H1 (cell line): ENCODE results near the gene CD200R1L. TPM values are rescaled to one million over a fixed set of nuclear protein-coding genes. Genes with fewer than 3 reads are reported as not detected.

Experiments used
- CTCF ChIA-PET: fragments of 300-600 bp; sonication (Branson Sonifier 250); formaldehyde crosslinking; loops from one replicate; lab custom pipeline; 2021; ENCODE audit not compliant: partially characterized antibody; lab: Charles Lee
- POLR2A ChIA-PET: fragments of 300-600 bp; sonication (Branson Sonifier 250); formaldehyde crosslinking; loops from one replicate; lab custom pipeline; 2021; ENCODE audit warnings: inconsistent platforms; ENCODE audit not compliant: partially characterized antibody; lab: Charles Lee
- DNase-seq, 2 experiments: peaks; one replicate each; pipeline versions ENCODE4 v3.0.0 to v3.0.0-alpha.2; 2010 to 2022; ENCODE audit warnings: low spot score in 2 of 2, low read depth in 1 of 2, mixed read lengths in 1 of 2
- FAIRE-seq: peaks from 2 replicates; lab custom pipeline; 2011; peaks lifted over from hg19 to GRCh38; lab: Jason Lieb, UNC
- H2AFZ ChIP-seq: 2 replicates; pipeline ENCODE4 v1.8.1; 2012; ENCODE audit warnings: low read length, inconsistent platforms
- H2AK5ac ChIP-seq: 2 replicates; pipeline ENCODE4 v1.6.1; 2013; ENCODE audit warnings: low read depth, low read length
- H2BK120ac ChIP-seq: replicated peaks from 2 replicates; pipeline ENCODE3; 2013; ENCODE audit warnings: low read depth, low read length, inconsistent platforms
- H2BK12ac ChIP-seq: 2 replicates; pipeline ENCODE4 v1.6.1; 2013; ENCODE audit warnings: low read depth, low read length
- H2BK15ac ChIP-seq: 2 replicates; pipeline ENCODE4 v1.6.1; 2013; ENCODE audit warnings: low read length
- H2BK20ac ChIP-seq: 2 replicates; pipeline ENCODE4 v1.6.1; 2013; ENCODE audit warnings: low read length
- H2BK5ac ChIP-seq: 2 replicates; pipeline ENCODE4 v1.6.1; 2013; ENCODE audit warnings: low read depth, low read length
- H3K14ac ChIP-seq: 2 replicates; pipeline ENCODE4 v1.6.1; 2013; ENCODE audit warnings: inconsistent platforms; ENCODE audit not compliant: insufficient read length
- H3K18ac ChIP-seq: 2 replicates; pipeline ENCODE4 v1.6.1; 2013; ENCODE audit warnings: low read length; ENCODE audit errors: extremely low read depth
- H3K23ac ChIP-seq: 2 replicates; pipeline ENCODE4 v1.6.1; 2013; ENCODE audit warnings: inconsistent platforms; ENCODE audit not compliant: insufficient read length
- H3K23me2 ChIP-seq: 2 replicates; pipeline ENCODE4 v1.6.1; 2013; ENCODE audit warnings: low read depth, low read length
- H3K27ac ChIP-seq: 2 replicates; pipeline ENCODE4 v1.6.1; 2011; ENCODE audit warnings: low read depth, low read length, inconsistent platforms
- H3K27me3 ChIP-seq, 4 experiments: replicated peaks in 1 of 4; 1 replicate in 1 of 4; 2 replicates in 3 of 4; pipeline versions ENCODE4 v1.6.1 to v1.8.1; 2011 to 2013; ENCODE audit warnings: low read length in 3 of 4, mild to moderate bottlenecking in 3 of 4, inconsistent platforms in 2 of 4, mixed read lengths in 2 of 4, moderate library complexity in 1 of 4; ENCODE audit not compliant: control insufficient read depth in 3 of 4, insufficient read depth in 3 of 4; ENCODE audit errors: extremely low read depth in 1 of 4
- H3K36me3 ChIP-seq, 4 experiments: 2 replicates each; pipeline versions ENCODE4 v1.6.1 to v1.8.1; 2011 to 2013; ENCODE audit warnings: mild to moderate bottlenecking in 4 of 4, low read length in 3 of 4, moderate library complexity in 2 of 4, control low read depth in 1 of 4, inconsistent platforms in 1 of 4; ENCODE audit not compliant: insufficient read depth in 4 of 4, control insufficient read depth in 2 of 4
- H3K4ac ChIP-seq: replicated peaks from 2 replicates; pipeline ENCODE3; 2013; ENCODE audit warnings: low read length, low read depth, mixed read lengths, inconsistent platforms; ENCODE audit not compliant: insufficient read length
- H3K4me1 ChIP-seq, 4 experiments: replicated peaks in 1 of 4; 1 replicate in 1 of 4; 2 replicates in 3 of 4; pipeline versions ENCODE4 v1.6.1 to v1.8.1; 2011 to 2013; ENCODE audit warnings: low read length in 3 of 4, inconsistent platforms in 2 of 4, mixed read lengths in 1 of 4; ENCODE audit not compliant: insufficient read depth in 4 of 4, control insufficient read depth in 3 of 4
- H3K4me2 ChIP-seq, 2 experiments: 2 replicates each; pipeline versions ENCODE4 v1.6.1 to v1.8.1; 2011 to 2013; ENCODE audit warnings: low read depth in 2 of 2, low read length in 2 of 2, control low read depth in 1 of 2, inconsistent platforms in 1 of 2, mild to moderate bottlenecking in 1 of 2; ENCODE audit not compliant: insufficient read depth in 1 of 2
- H3K4me3 ChIP-seq, 4 experiments: fragments of 200-600, 300-600 bp in 1 of 4; sonication (generic), shearing (Covaris generic), sonication (Bioruptor Twin) in 1 of 4; 2 replicates each; pipeline versions ENCODE4 v1.5.1 to v1.8.1; 2011 to 2016; ENCODE audit warnings: low read length in 4 of 4, low read depth in 3 of 4, control low read depth in 2 of 4, inconsistent platforms in 2 of 4, mild to moderate bottlenecking in 2 of 4, mixed read lengths in 1 of 4, moderate library complexity in 1 of 4; ENCODE audit not compliant: insufficient read depth in 2 of 4; ENCODE audit errors: extremely low read depth in 1 of 4
- H3K56ac ChIP-seq: replicated peaks from 2 replicates; pipeline ENCODE3; 2013; ENCODE audit warnings: low read depth, mild to moderate bottlenecking, mixed read lengths, low read length, inconsistent platforms; ENCODE audit not compliant: insufficient read length
- H3K79me1 ChIP-seq: 2 replicates; pipeline ENCODE4 v1.6.1; 2013; ENCODE audit warnings: low read depth, low read length, control low read depth
- H3K79me2 ChIP-seq, 2 experiments: 2 replicates each; pipeline versions ENCODE4 v1.6.1 to v1.8.1; 2012 to 2013; ENCODE audit warnings: low read length in 2 of 2, mild to moderate bottlenecking in 2 of 2, inconsistent platforms in 1 of 2; ENCODE audit not compliant: insufficient read depth in 2 of 2, control insufficient read depth in 1 of 2
- H3K9ac ChIP-seq, 4 experiments: replicated peaks in 1 of 4; 1 replicate in 1 of 4; 2 replicates in 3 of 4; pipeline versions ENCODE4 v1.6.1 to v1.8.1; 2011 to 2013; ENCODE audit warnings: low read depth in 3 of 4, low read length in 3 of 4, control low read depth in 2 of 4, mild to moderate bottlenecking in 2 of 4, moderate library complexity in 2 of 4, inconsistent platforms in 1 of 4; ENCODE audit errors: extremely low read depth in 1 of 4
- H3K9me3 ChIP-seq, 2 experiments: 2 replicates each; pipeline versions ENCODE4 v1.6.1 to v1.8.1; 2012 to 2013; ENCODE audit warnings: mild to moderate bottlenecking in 2 of 2, moderate library complexity in 2 of 2, control low read depth in 1 of 2, inconsistent platforms in 1 of 2, low read depth in 1 of 2, low read length in 1 of 2, mixed read lengths in 1 of 2; ENCODE audit not compliant: insufficient read depth in 2 of 2
- H4K20me1 ChIP-seq, 2 experiments: replicated peaks in 1 of 2; 2 replicates each; pipeline versions ENCODE3 to v1.8.1; 2011 to 2013; ENCODE audit warnings: inconsistent platforms in 2 of 2, low read length in 2 of 2, mild to moderate bottlenecking in 1 of 2; ENCODE audit not compliant: insufficient read depth in 2 of 2, control insufficient read depth in 1 of 2
- H4K5ac ChIP-seq: 2 replicates; pipeline ENCODE4 v1.6.1; 2013; ENCODE audit warnings: low read length, low read depth, mixed read lengths, inconsistent platforms; ENCODE audit not compliant: insufficient read length
- H4K8ac ChIP-seq: 2 replicates; pipeline ENCODE4 v1.8.0; 2013; ENCODE audit warnings: mild to moderate bottlenecking, moderate library complexity, low read length, inconsistent platforms; ENCODE audit not compliant: insufficient read depth; ENCODE audit errors: extremely low read depth
- H4K91ac ChIP-seq: replicated peaks from 2 replicates; pipeline ENCODE3; 2013; ENCODE audit warnings: low read length, mixed read lengths, inconsistent platforms; ENCODE audit not compliant: insufficient read length
- WGBS, 2 experiments: shearing (Covaris generic) in 1 of 2; methylation state at CpG; one replicate each; pipeline versions ENCODE4 v1.1.6 to v1.1.7; 2013 to 2015; ENCODE audit warnings: low lambda C conversion rate in 2 of 2, mixed read lengths in 2 of 2, inconsistent platforms in 1 of 2, low coverage in 1 of 2, missing lambda C conversion rate in 1 of 2; ENCODE audit not compliant: insufficient replicate concordance in 2 of 2, insufficient coverage in 1 of 2, insufficient read length in 1 of 2; ENCODE audit errors: extremely low coverage in 1 of 2, missing lambda C conversion rate in 1 of 2; 5-methylcytosine and 5-hydroxymethylcytosine counted together
- polyA plus RNA-seq, 7 experiments: library from polyadenylated mRNA; depleted of rRNA in 3 of 7; stranded (reverse) in 5 of 7; unstranded in 2 of 7; fragments of >200 nt in 5 of 7; fragments of 200-250 nt in 2 of 7; gene quantifications; 1 replicate in 5 of 7; 2 replicates in 1 of 7; 4 replicates in 1 of 7; pipeline versions ENCODE4 v1.2.1 to v1.2.3, GENCODE V29; 2011 to 2013; ENCODE audit warnings: missing spikeins in 2 of 7, mixed read lengths in 2 of 7
- total RNA-seq: library from RNA; stranded (reverse); fragmentation: NEBNext Ultra II Directional; extraction: Animal tissue kit (Norgen Biotek cat#: 25700); gene quantifications from 2 replicates; pipeline ENCODE4 v1.2.1, GENCODE V29; 2021
- TF ChIP-seq, protein P1 (sequence below): fragments of 300-600 bp; sonication (generic); IDR thresholded peaks from 2 replicates; pipeline ENCODE4 v1.7.1; 2012; ENCODE audit warnings: low read length, moderate library complexity, mild to moderate bottlenecking, inconsistent platforms; ENCODE audit not compliant: insufficient replicate concordance

Gene CD200R1L
- total and polyA plus RNA-seq, 2 of the 8 experiments (the other 6 are each of a cell fraction or from before 2014, with no cell fraction given): not detected

DNA sequence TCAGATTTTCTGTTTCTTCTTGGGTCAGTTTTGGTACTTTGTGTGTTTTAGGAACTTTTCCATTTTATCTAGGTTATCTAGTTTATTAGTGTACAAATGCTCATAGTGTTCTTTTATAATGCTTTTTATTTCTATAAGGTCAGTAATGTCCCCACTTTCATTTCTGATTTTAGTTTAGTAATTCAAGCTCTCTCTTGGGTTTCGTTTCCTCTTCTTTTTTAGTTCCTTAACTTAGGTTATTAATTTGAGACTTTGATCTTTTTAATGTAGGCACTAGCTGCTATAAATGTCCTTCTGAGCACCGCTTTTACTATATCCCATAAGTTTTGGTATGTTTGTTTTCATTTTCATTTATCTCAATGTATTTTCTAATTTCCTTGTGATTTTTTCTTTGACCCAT, 27.0 kb upstream of the CD200R1L start:
- H4K8ac ChIP-seq: no peak overlapping the region
- no peak overlapping the region for H3K4ac ChIP-seq
- H3K14ac ChIP-seq: no peak overlapping the region
- H4K91ac ChIP-seq: no peak overlapping the region
- no peaks in the 10 kb centered on the region for H3K9me3 ChIP-seq
- H2BK12ac ChIP-seq: no peak overlapping the region
- DNase-seq: no peak
- no peaks in the 10 kb centered on the region for H4K20me1 ChIP-seq
- H3K4me1 ChIP-seq: no peaks in the 10 kb centered on the region
- no peak overlapping the region for H2BK5ac ChIP-seq
- no peaks in the 10 kb centered on the region for H3K23me2 ChIP-seq
- ChIA-PET POLR2A (no interaction called here), CTCF (no interaction called here)
- WGBS, 2 experiments: 90% methylated on average over 2 of the region's 2 CpGs; no CpG with 5 or more reads in 1 of the 2 experiments
- H3K27me3 ChIP-seq: no peaks in the 10 kb centered on the region
- H3K56ac ChIP-seq: no peak overlapping the region
- H3K27ac ChIP-seq: no peak overlapping the region
- no peak overlapping the region for H2AK5ac ChIP-seq
- no peak for FAIRE-seq
- H2BK120ac ChIP-seq: no peak overlapping the region
- H4K5ac ChIP-seq: no peak overlapping the region
- no peaks in the 10 kb centered on the region for H3K79me2 ChIP-seq
- no peak overlapping the region for H3K4me3 ChIP-seq
- H3K9ac ChIP-seq: no peak overlapping the region
- H3K18ac ChIP-seq: no peak overlapping the region
- no peaks in the 10 kb centered on the region for H3K79me1 ChIP-seq
- no peak overlapping the region for H2BK15ac ChIP-seq
- no peak overlapping the region for H3K23ac ChIP-seq
- no peak overlapping the region for H2AFZ ChIP-seq
- no peak overlapping the region for H2BK20ac ChIP-seq
- H3K4me2 ChIP-seq: no peak overlapping the region
- H3K36me3 ChIP-seq: no peaks in the 10 kb centered on the region
- TF ChIP-seq, protein P1, sequence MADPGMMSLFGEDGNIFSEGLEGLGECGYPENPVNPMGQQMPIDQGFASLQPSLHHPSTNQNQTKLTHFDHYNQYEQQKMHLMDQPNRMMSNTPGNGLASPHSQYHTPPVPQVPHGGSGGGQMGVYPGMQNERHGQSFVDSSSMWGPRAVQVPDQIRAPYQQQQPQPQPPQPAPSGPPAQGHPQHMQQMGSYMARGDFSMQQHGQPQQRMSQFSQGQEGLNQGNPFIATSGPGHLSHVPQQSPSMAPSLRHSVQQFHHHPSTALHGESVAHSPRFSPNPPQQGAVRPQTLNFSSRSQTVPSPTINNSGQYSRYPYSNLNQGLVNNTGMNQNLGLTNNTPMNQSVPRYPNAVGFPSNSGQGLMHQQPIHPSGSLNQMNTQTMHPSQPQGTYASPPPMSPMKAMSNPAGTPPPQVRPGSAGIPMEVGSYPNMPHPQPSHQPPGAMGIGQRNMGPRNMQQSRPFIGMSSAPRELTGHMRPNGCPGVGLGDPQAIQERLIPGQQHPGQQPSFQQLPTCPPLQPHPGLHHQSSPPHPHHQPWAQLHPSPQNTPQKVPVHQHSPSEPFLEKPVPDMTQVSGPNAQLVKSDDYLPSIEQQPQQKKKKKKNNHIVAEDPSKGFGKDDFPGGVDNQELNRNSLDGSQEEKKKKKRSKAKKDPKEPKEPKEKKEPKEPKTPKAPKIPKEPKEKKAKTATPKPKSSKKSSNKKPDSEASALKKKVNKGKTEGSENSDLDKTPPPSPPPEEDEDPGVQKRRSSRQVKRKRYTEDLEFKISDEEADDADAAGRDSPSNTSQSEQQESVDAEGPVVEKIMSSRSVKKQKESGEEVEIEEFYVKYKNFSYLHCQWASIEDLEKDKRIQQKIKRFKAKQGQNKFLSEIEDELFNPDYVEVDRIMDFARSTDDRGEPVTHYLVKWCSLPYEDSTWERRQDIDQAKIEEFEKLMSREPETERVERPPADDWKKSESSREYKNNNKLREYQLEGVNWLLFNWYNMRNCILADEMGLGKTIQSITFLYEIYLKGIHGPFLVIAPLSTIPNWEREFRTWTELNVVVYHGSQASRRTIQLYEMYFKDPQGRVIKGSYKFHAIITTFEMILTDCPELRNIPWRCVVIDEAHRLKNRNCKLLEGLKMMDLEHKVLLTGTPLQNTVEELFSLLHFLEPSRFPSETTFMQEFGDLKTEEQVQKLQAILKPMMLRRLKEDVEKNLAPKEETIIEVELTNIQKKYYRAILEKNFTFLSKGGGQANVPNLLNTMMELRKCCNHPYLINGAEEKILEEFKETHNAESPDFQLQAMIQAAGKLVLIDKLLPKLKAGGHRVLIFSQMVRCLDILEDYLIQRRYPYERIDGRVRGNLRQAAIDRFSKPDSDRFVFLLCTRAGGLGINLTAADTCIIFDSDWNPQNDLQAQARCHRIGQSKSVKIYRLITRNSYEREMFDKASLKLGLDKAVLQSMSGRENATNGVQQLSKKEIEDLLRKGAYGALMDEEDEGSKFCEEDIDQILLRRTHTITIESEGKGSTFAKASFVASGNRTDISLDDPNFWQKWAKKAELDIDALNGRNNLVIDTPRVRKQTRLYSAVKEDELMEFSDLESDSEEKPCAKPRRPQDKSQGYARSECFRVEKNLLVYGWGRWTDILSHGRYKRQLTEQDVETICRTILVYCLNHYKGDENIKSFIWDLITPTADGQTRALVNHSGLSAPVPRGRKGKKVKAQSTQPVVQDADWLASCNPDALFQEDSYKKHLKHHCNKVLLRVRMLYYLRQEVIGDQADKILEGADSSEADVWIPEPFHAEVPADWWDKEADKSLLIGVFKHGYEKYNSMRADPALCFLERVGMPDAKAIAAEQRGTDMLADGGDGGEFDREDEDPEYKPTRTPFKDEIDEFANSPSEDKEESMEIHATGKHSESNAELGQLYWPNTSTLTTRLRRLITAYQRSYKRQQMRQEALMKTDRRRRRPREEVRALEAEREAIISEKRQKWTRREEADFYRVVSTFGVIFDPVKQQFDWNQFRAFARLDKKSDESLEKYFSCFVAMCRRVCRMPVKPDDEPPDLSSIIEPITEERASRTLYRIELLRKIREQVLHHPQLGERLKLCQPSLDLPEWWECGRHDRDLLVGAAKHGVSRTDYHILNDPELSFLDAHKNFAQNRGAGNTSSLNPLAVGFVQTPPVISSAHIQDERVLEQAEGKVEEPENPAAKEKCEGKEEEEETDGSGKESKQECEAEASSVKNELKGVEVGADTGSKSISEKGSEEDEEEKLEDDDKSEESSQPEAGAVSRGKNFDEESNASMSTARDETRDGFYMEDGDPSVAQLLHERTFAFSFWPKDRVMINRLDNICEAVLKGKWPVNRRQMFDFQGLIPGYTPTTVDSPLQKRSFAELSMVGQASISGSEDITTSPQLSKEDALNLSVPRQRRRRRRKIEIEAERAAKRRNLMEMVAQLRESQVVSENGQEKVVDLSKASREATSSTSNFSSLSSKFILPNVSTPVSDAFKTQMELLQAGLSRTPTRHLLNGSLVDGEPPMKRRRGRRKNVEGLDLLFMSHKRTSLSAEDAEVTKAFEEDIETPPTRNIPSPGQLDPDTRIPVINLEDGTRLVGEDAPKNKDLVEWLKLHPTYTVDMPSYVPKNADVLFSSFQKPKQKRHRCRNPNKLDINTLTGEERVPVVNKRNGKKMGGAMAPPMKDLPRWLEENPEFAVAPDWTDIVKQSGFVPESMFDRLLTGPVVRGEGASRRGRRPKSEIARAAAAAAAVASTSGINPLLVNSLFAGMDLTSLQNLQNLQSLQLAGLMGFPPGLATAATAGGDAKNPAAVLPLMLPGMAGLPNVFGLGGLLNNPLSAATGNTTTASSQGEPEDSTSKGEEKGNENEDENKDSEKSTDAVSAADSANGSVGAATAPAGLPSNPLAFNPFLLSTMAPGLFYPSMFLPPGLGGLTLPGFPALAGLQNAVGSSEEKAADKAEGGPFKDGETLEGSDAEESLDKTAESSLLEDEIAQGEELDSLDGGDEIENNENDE: no peak
